H9 (cell line): ENCODE data around the gene PGLYRP3. TPM values are rescaled to one million over a fixed set of nuclear protein-coding genes. Genes with fewer than 3 reads are reported as not detected.

ENCODE experiments used
- DNase-seq: peaks from one replicate; pipeline ENCODE4 v3.0.0-alpha.2; 2017
- H2AFZ ChIP-seq: one replicate; pipeline ENCODE4 v1.6.1; 2013; ENCODE audit warnings: mild to moderate bottlenecking, low read length, control low read depth, moderate library complexity
- H2AK5ac ChIP-seq: 2 replicates; pipeline ENCODE4 v1.6.1; 2013; ENCODE audit warnings: low read length, control low read depth, mixed read lengths; ENCODE audit not compliant: insufficient read length
- H2BK120ac ChIP-seq: one replicate; pipeline ENCODE4 v1.6.1; 2013; ENCODE audit warnings: low read depth, mild to moderate bottlenecking, low read length, control low read depth, inconsistent platforms; ENCODE audit not compliant: poor library complexity, severe bottlenecking
- H2BK12ac ChIP-seq: 2 replicates; pipeline ENCODE4 v1.6.1; 2013; ENCODE audit warnings: low read length, control low read depth, mixed read lengths, low read depth; ENCODE audit not compliant: insufficient read length
- H2BK15ac ChIP-seq: 2 replicates; pipeline ENCODE4 v1.6.1; 2013; ENCODE audit warnings: low read depth, low read length, control low read depth
- H2BK20ac ChIP-seq: one replicate; pipeline ENCODE4 v1.6.1; 2013; ENCODE audit warnings: low read depth, mild to moderate bottlenecking, low read length, control low read depth, inconsistent platforms; ENCODE audit not compliant: poor library complexity, severe bottlenecking
- H2BK5ac ChIP-seq: 2 replicates; pipeline ENCODE4 v1.6.1; 2013; ENCODE audit warnings: low read length, control low read depth, mixed read lengths; ENCODE audit not compliant: insufficient read length
- H3K14ac ChIP-seq: 2 replicates; pipeline ENCODE4 v1.6.1; 2013; ENCODE audit warnings: low read length, control low read depth; ENCODE audit not compliant: insufficient read depth
- H3K18ac ChIP-seq: 2 replicates; pipeline ENCODE4 v1.6.1; 2013; ENCODE audit warnings: low read depth, mild to moderate bottlenecking, mixed read lengths, low read length, control low read depth; ENCODE audit not compliant: insufficient read length
- H3K23ac ChIP-seq: 2 replicates; pipeline ENCODE4 v1.6.1; 2013; ENCODE audit warnings: low read length, control low read depth, mixed read lengths, low read depth; ENCODE audit not compliant: insufficient read length
- H3K23me2 ChIP-seq: 2 replicates; pipeline ENCODE4 v1.6.1; 2013; ENCODE audit warnings: low read depth, mild to moderate bottlenecking, mixed read lengths, low read length, control low read depth; ENCODE audit not compliant: insufficient read length, poor library complexity, severe bottlenecking
- H3K27ac ChIP-seq: 2 replicates; pipeline ENCODE4 v1.5.1; 2013; ENCODE audit warnings: low read length, control low read depth, mixed read lengths, low read depth; ENCODE audit not compliant: insufficient read length
- H3K27me3 ChIP-seq: 2 replicates; pipeline ENCODE4 v1.6.1; 2013; ENCODE audit warnings: low read length, control low read depth, inconsistent platforms; ENCODE audit not compliant: insufficient read depth
- H3K4ac ChIP-seq: 2 replicates; pipeline ENCODE4 v1.6.1; 2013; ENCODE audit warnings: low read depth, mild to moderate bottlenecking, control low read depth, inconsistent platforms, low read length, moderate library complexity
- H3K4me1 ChIP-seq: 2 replicates; pipeline ENCODE4 v1.6.1; 2013; ENCODE audit warnings: low read length, control low read depth, inconsistent platforms; ENCODE audit not compliant: insufficient read depth
- H3K4me2 ChIP-seq: 2 replicates; pipeline ENCODE4 v1.6.1; 2013; ENCODE audit warnings: low read length, control low read depth, mixed read lengths; ENCODE audit not compliant: insufficient read length, insufficient read depth
- H3K56ac ChIP-seq: 2 replicates; pipeline ENCODE4 v1.6.1; 2013; ENCODE audit warnings: low read depth, mild to moderate bottlenecking, mixed read lengths, low read length, control low read depth; ENCODE audit not compliant: insufficient read length
- H3K79me1 ChIP-seq: 2 replicates; pipeline ENCODE4 v1.6.1; 2013; ENCODE audit warnings: low read depth, mild to moderate bottlenecking, moderate library complexity, low read length, control low read depth, inconsistent platforms; ENCODE audit not compliant: insufficient read depth, poor library complexity, severe bottlenecking
- H3K79me2 ChIP-seq: 2 replicates; pipeline ENCODE4 v1.6.1; 2013; ENCODE audit warnings: low read length, control low read depth, inconsistent platforms; ENCODE audit not compliant: insufficient read depth
- H3K9ac ChIP-seq: 2 replicates; pipeline ENCODE4 v1.6.1; 2013; ENCODE audit warnings: low read length, control low read depth, mixed read lengths; ENCODE audit not compliant: insufficient read length; ENCODE audit errors: extremely low read depth
- H3K9me3 ChIP-seq: one replicate; pipeline ENCODE4 v1.6.1; 2013; ENCODE audit warnings: low read depth, low read length, inconsistent platforms; ENCODE audit not compliant: control insufficient read depth
- H3T11ph ChIP-seq: one replicate; pipeline ENCODE4 v1.6.1; 2013; ENCODE audit warnings: mild to moderate bottlenecking, low read length, control low read depth, inconsistent platforms
- H4K20me1 ChIP-seq: one replicate; pipeline ENCODE4 v1.6.1; 2013; ENCODE audit not compliant: control insufficient read depth, insufficient read length, insufficient read depth
- H4K5ac ChIP-seq: 2 replicates; pipeline ENCODE4 v1.6.1; 2013; ENCODE audit warnings: low read depth, mild to moderate bottlenecking, mixed read lengths, low read length, control low read depth; ENCODE audit not compliant: insufficient read length
- H4K8ac ChIP-seq: replicated peaks from 2 replicates; pipeline ENCODE4 v1.6.1; 2013; ENCODE audit warnings: low read length, control low read depth, mixed read lengths, low read depth; ENCODE audit not compliant: insufficient read length
- H4K91ac ChIP-seq: 2 replicates; pipeline ENCODE4 v1.6.1; 2013; ENCODE audit warnings: low read depth, mild to moderate bottlenecking, moderate library complexity, mixed read lengths, low read length, control low read depth; ENCODE audit not compliant: insufficient read length
- H3K27ac Mint-ChIP-seq, 3 experiments: 2 replicates in 2 of 3; 3 replicates in 1 of 3; pipeline ENCODE4 v1.8.0; 2020 to 2021; ENCODE audit warnings: mixed read lengths in 3 of 3, mild to moderate bottlenecking in 1 of 3, moderate library complexity in 1 of 3
- H3K27me3 Mint-ChIP-seq: 2 replicates; pipeline ENCODE4 v1.8.0; 2021; ENCODE audit warnings: low read depth, mild to moderate bottlenecking, moderate library complexity, mixed read lengths
- H3K36me3 Mint-ChIP-seq, 3 experiments: 2 replicates in 2 of 3; 3 replicates in 1 of 3; pipeline ENCODE4 v1.8.0; 2020 to 2021; ENCODE audit warnings: low read depth in 3 of 3, mixed read lengths in 3 of 3; ENCODE audit not compliant: insufficient read depth in 1 of 3
- H3K4me1 Mint-ChIP-seq, 2 experiments: 2 replicates each; pipeline ENCODE4 v1.8.0; 2020; ENCODE audit warnings: mixed read lengths in 2 of 2
- H3K4me3 Mint-ChIP-seq, 2 experiments: 2 replicates in 1 of 2; 3 replicates in 1 of 2; pipeline ENCODE4 v1.8.0; 2020 to 2021; ENCODE audit warnings: mild to moderate bottlenecking in 2 of 2, mixed read lengths in 2 of 2, moderate library complexity in 1 of 2
- H3K9me3 Mint-ChIP-seq, 2 experiments: 2 replicates in 1 of 2; 3 replicates in 1 of 2; pipeline ENCODE4 v1.8.0; 2020; ENCODE audit warnings: mild to moderate bottlenecking in 2 of 2, mixed read lengths in 2 of 2, moderate library complexity in 1 of 2
- CTCF ChIP-seq: fragments of 200-600 bp; sonication (generic); conservative IDR thresholded peaks from 3 replicates; pipeline ENCODE4 v1.8.0; 2021; ENCODE audit warnings: antibody characterized with exemption, mild to moderate bottlenecking
- WGBS: extraction: QIAGEN DNeasy Blood & Tissue Kit; methylation state at CpG from one replicate; pipeline ENCODE4 v1.1.7; 2013; ENCODE audit warnings: missing lambda C conversion rate, low lambda C conversion rate, mixed read lengths; ENCODE audit not compliant: insufficient read length; ENCODE audit errors: extremely low coverage; 5-methylcytosine and 5-hydroxymethylcytosine counted together
- total RNA-seq: library from RNA; stranded (reverse); gene quantifications from 2 replicates; pipeline ENCODE4 v1.2.1, GENCODE V29; 2021

Gene PGLYRP3
- total RNA-seq, 1 experiment from 2014 or later: not detected

GRCh38 chr1:153313288-153313687 is 536 bp upstream of the PGLYRP3 start:
- H2BK5ac ChIP-seq: no peak overlapping the region
- H3K23ac ChIP-seq: no peak overlapping the region
- no peak overlapping the region for H4K5ac ChIP-seq
- no peak overlapping the region for H3K56ac ChIP-seq
- no peak overlapping the region for H3K27ac ChIP-seq
- H3K18ac ChIP-seq: no peak overlapping the region
- no peak overlapping the region for H2BK20ac ChIP-seq
- no peak overlapping the region for H2BK120ac ChIP-seq
- H3K4me2 ChIP-seq: no peak overlapping the region
- H3K79me2 ChIP-seq: no peaks in the 10 kb centered on the region
- H3K9ac ChIP-seq: no peak overlapping the region
- H3K4me3 Mint-ChIP-seq: no peak overlapping the region
- no peak overlapping the region for H3K27ac Mint-ChIP-seq
- no peak overlapping the region for H3T11ph ChIP-seq
- no peaks in the 10 kb centered on the region for H3K27me3 ChIP-seq
- WGBS: no CpG with 5 or more reads among the region's 2 CpGs
- no peak overlapping the region for H2BK15ac ChIP-seq
- no peak overlapping the region for H4K91ac ChIP-seq
- no peaks in the 10 kb centered on the region for H3K4me1 Mint-ChIP-seq
- no peak overlapping the region for H4K8ac ChIP-seq
- no peaks in the 10 kb centered on the region for H4K20me1 ChIP-seq
- no peaks in the 10 kb centered on the region for H3K4me1 ChIP-seq
- H3K14ac ChIP-seq: no peak overlapping the region
- no peaks in the 10 kb centered on the region for H3K36me3 Mint-ChIP-seq
- H3K9me3 Mint-ChIP-seq: peaks cover 5% of the 10 kb centered on the region in 2 experiments; a peak in 4 of 5 replicates
- H2AFZ ChIP-seq: no peak overlapping the region
- no peaks in the 10 kb centered on the region for H3K79me1 ChIP-seq
- H2BK12ac ChIP-seq: no peak overlapping the region
- H3K4ac ChIP-seq: no peak overlapping the region
- H3K9me3 ChIP-seq: no peaks in the 10 kb centered on the region
- DNase-seq: no peak
- no peaks in the 10 kb centered on the region for H3K23me2 ChIP-seq
- peaks cover 22% of the 10 kb centered on the region for H3K27me3 Mint-ChIP-seq
- TF ChIP-seq CTCF: no peak
- no peak overlapping the region for H2AK5ac ChIP-seq
